Midbrain (tissue), 1 donor: ENCODE results near the gene SPSB1.

Experiments used
- DNase-seq: peaks from one replicate; lab custom pipeline; 2025; lab: John Stamatoyannopoulos, UW

Gene SPSB1

DNA sequence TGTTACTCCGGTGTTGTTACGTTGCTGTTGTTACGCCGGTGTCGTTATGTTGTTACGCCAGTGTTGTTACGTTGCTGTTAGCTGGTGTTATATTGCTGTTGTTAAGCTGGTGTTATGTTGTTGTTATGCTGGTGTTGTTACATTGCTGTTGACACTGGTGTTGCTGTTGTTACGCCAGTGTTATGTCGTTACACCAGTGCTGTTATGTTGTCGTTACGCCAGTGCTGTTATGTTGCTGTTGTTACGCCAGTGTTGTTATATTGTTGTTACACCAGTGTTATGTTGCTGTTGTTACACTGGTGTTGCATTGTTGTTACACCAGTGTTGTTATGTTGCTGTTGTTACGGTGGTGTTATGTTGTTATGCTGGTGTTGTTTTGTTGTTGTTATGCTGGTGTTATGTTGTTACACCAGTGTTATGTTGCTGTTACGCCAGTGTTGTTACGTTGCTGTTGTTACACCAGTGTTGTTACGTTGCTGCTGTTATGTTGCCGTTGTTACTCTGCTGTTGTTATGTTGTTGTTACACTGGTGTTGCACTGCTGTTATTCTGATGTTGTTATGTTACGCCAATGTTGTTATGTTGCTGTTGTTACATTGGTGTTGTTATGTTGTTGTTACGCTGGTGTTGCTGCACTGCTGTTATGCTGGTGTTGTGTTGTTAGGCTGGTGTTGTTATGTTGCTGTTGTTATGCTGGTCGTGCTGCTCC lies 32.5 kb upstream of the SPSB1 start:
- no peak for DNase-seq

DNA sequence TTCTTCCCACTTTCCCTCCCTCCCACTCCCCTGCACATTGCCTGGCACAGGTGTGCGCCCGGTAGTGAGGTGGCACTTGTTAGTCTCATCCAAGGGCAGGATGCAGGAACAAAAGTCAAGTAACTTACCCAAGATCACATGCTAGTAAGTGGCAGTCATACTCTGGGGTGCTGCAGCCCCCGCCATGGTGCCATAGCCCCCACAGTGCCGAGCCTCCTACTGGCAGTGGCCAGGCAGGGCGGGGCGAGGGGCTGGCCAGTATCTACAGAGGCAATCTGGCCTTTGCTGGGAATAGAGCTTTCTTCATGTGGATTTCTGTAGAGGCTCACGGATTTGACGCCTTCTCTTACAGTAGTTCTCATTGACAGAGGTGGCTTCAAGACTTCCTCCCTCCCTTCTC lies 31.2 kb upstream of the SPSB1 start:
- DNase-seq: no peak

DNA sequence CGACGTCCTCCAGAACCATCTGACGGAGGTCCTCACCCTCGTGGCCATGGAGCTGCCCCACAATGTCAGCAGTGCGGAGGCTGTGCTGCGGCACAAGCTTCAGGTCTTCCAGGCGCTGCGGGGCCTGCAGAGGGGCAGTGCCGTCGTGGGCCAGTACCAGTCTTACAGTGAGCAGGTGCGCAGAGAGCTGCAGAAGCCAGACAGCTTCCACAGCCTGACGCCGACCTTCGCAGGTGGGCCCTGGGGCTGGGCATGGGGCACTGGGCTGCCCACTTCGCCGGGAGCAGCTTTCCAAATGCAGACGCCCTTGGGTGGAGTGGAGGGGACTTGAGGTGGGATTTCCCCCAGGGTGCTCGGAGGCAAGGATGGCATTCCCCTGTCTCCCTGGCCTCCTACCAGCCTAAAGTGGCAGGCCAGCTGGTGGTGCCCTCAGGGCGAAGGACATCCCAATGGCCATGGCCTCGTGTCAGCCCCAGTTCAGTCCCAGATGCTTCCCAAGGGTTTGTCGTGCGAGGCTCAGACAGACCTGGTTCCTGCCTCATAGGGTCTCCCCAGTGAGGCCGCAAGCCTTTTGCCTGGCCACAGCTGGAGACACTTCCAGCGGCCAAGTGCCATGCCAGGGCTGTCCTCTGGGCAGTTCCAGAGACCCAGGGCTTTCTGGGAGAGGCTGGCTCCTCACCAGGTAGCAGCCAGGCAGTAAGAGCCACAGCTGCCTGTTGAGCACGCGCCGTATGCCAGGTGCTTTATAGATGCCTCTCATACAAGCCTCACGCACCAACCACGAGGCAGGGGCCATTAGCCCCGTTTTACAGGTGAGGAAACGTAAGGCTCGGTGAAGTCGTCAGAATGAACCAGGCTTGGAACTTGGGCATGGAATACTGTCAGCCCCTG lies 30.4 kb upstream of the SPSB1 start:
- DNase-seq: no peak

- DNase-seq: no peak
Measured at GRCh38 chr1:9263276-9263855, 29.3 kb upstream of the SPSB1 start.

DNA sequence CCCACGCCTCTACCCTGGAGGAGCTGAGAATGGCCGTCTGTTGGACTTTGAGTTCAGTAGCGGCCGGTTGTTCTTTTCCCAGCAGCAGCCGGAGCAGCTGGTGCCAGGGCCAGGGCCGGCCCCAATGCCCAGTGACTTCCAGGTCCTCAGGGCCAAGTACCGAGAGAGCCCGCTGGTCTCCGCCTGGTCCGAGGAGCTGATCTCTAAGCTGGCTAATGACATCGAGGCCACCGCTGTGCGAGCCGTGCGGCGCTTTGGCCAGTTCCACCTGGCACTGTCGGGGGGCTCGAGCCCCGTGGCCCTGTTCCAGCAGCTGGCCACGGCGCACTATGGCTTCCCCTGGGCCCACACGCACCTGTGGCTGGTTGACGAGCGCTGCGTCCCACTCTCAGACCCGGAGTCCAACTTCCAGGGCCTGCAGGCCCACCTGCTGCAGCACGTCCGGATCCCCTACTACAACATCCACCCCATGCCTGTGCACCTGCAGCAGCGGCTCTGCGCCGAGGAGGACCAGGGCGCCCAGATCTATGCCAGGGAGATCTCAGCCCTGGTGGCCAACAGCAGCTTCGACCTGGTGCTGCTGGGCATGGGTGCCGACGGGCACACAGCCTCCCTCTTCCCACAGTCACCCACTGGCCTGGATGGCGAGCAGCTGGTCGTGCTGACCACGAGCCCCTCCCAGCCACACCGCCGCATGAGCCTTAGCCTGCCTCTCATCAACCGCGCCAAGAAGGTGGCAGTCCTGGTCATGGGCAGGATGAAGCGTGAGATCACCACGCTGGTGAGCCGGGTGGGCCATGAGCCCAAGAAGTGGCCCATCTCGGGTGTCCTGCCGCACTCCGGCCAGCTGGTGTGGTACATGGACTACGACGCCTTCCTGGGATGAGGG lies 28.5 kb upstream of the SPSB1 start:
- DNase-seq: no peak

DNA sequence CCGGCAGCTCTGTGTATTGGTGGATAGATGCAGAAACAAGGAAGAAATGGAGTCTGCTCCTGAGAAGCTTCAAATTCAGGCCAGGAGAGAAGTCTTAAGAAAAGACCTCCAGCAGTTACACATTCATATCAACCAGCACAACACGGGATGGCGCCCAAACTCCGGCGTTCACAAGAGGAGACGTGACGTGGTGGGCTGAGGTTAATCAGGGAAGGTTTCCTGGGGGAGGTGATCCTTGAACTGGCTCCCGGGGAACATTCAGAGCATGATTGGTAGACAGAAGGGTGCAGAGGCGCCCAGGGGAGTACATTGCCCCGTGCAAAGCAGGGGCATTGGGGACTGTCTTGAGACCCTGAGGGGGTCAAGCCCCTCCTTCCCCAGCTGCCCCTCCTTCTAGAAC lies 27.7 kb upstream of the SPSB1 start:
- DNase-seq: no peak

GRCh38 chr1:9265968-9266367 lies 26.7 kb upstream of the SPSB1 start:
- DNase-seq: no peak

- no peak for DNase-seq
Measured at GRCh38 chr1:9267352-9267686, 25.4 kb upstream of the SPSB1 start.

DNA sequence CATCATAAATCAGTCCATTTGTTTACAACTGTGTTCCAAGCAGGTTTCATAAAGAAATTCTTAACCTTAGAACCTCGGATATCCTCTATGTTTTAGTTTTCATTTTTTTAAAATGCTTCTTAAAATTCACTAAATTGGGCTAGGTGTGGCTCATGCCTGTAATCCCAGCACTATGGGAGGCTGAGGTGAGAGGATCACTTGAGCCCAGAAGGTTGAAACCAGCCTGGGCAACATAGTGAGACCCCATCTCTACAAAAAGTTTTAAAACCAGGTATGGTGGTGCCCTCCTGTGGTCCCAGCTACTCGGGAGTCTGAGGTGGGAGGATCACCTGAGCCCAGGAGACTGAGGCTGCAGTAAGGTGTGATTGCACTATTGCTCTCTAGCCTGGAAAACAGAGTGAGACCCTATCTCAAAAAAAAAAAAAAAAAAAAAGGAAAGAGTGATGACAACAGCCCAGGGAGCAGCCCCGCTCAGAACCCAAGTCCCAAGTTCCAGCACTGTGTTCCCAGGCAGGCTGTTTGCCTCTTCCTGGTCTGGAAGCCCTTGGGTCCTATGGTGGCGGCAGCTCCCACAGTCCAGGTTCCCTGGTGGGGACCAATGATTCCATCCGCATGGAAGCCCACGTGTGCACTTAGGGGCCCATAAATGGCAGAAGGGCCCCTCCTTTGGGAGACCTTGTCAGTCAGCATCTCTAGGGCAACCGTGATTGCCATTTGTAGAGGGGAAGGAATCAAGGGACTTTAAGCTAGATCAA lies 24.7 kb upstream of the SPSB1 start:
- no peak for DNase-seq

DNA sequence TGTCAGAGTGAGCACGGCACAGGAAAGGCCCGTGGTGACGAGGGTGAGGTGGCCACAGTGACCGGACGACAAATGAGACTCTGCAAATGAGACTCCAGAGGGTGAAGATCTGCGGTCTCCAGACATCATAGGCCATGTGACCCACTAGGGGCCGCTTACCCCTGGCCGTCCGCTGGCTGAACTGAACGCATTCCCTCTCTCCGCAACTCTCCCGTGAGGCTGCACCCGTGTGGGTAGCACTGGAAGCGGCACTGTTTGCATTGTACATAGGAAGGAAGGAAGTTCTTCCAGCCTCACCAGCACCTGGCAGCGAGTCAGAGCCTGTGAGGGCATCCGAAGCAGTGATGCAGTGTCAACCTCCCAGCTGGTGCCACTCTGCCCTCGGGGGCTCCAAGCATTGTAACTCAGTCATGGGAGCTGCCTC lies 23.6 kb upstream of the SPSB1 start:
- no peak for DNase-seq

- DNase-seq: no peak
Measured at GRCh38 chr1:9269721-9270120, 23.0 kb upstream of the SPSB1 start.

- no peak for DNase-seq
Measured at GRCh38 chr1:9270290-9270883, 22.3 kb upstream of the SPSB1 start.

- no peak for DNase-seq
Measured at GRCh38 chr1:9271283-9271682, 21.4 kb upstream of the SPSB1 start.

GRCh38 chr1:9271861-9272595 lies 20.7 kb upstream of the SPSB1 start:
- no peak for DNase-seq

GRCh38 chr1:9273177-9273576 lies 19.5 kb upstream of the SPSB1 start:
- DNase-seq: no peak

GRCh38 chr1:9275161-9275560 lies 17.5 kb upstream of the SPSB1 start:
- no peak for DNase-seq

DNA sequence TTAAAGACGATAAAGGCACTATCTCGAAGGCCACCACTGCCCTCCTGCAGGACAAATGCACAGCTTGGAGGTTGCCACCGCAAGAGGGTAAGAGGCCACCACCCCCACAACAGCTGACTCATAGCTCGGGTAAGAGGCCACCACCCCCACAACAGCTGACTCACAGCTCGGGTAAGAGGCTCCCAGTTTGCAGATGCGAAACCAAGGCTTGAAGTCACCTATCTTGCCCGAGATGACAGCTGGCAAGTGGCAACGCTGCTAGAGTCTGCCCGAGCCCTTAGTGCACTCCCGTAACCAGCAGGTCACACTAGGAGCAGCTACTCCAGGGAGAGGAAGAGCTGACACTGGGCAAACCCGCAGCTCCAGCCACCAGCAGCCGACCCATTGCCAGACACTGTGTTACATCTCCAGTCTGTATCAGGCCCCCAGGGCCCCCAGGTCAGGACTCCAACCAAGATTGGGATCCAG lies 17.1 kb upstream of the SPSB1 start:
- no peak for DNase-seq

- DNase-seq: no peak
Measured at GRCh38 chr1:9278116-9278515, 14.6 kb upstream of the SPSB1 start.

GRCh38 chr1:9278585-9279153 lies 14.0 kb upstream of the SPSB1 start:
- DNase-seq: no peak
